MCF 10A (cell line): ENCODE data around the gene TMEM263. TPM values are rescaled to one million over a fixed set of nuclear protein-coding genes. Genes with fewer than 3 reads are reported as not detected.

ENCODE experiments used
- BruUV-seq: library from RNA; stranded (reverse); fragments of 400-500 nt; replicated peaks from 2 replicates; lab custom pipeline; 2021; lab: Mats Ljungman, UMichigan
- CTCF ChIA-PET: fragments of 300-600 bp; sonication (Branson Sonifier 250); formaldehyde crosslinking; extraction: SDS; loops from one replicate; lab custom pipeline; 2021; ENCODE audit warnings: antibody characterized with exemption, inconsistent platforms; lab: Yijun Ruan, JAX
- POLR2A ChIA-PET: fragments of 300-600, 350-650 bp; sonication (Branson Sonifier 250); formaldehyde crosslinking; extraction: SDS; loops from one replicate; lab custom pipeline; 2020; ENCODE audit warnings: antibody characterized with exemption, inconsistent platforms; lab: Yijun Ruan, JAX
- DNase-seq: peaks from one replicate; pipeline ENCODE4 v3.0.0-alpha.2; 2018; ENCODE audit not compliant: unreplicated experiment
- H3K27ac Mint-ChIP-seq: one replicate; pipeline ENCODE4 v1.8.0; 2022; ENCODE audit warnings: mild to moderate bottlenecking, low read depth, mixed read lengths; ENCODE audit not compliant: unreplicated experiment
- H3K27me3 Mint-ChIP-seq: one replicate; pipeline ENCODE4 v1.8.0; 2022; ENCODE audit warnings: mixed read lengths; ENCODE audit not compliant: insufficient read depth, unreplicated experiment
- H3K36me3 Mint-ChIP-seq: one replicate; pipeline ENCODE4 v1.8.0; 2022; ENCODE audit warnings: mild to moderate bottlenecking, moderate library complexity, mixed read lengths; ENCODE audit not compliant: insufficient read depth, unreplicated experiment
- H3K4me1 Mint-ChIP-seq: one replicate; pipeline ENCODE4 v1.8.0; 2022; ENCODE audit warnings: mixed read lengths; ENCODE audit not compliant: insufficient read depth, unreplicated experiment
- H3K4me3 Mint-ChIP-seq: one replicate; pipeline ENCODE4 v1.8.0; 2022; ENCODE audit warnings: mild to moderate bottlenecking, moderate library complexity, mixed read lengths; ENCODE audit not compliant: unreplicated experiment
- H3K9me3 Mint-ChIP-seq: one replicate; pipeline ENCODE4 v1.8.0; 2022; ENCODE audit warnings: mixed read lengths; ENCODE audit not compliant: unreplicated experiment
- intact Hi-C: fragments of 100-400 bp; cut with micrococcal nuclease; formaldehyde crosslinking; loops from 2 replicates; pipeline ENCODE4 v1.14.1; 2022
- total RNA-seq: library from RNA; stranded (reverse); gene quantifications from 2 replicates; pipeline ENCODE4 v1.2.3, GENCODE V29; 2022
- TF ChIP-seq, protein P1 (sequence below): fragments of 200-600 bp; IDR thresholded peaks from one replicate; pipeline ENCODE4 v1.8.0; 2022; ENCODE audit warnings: antibody characterized with exemption, mild to moderate bottlenecking; ENCODE audit not compliant: unreplicated experiment

Gene TMEM263
- total RNA-seq, 1 experiment from 2014 or later: 60.1 TPM

DNA sequence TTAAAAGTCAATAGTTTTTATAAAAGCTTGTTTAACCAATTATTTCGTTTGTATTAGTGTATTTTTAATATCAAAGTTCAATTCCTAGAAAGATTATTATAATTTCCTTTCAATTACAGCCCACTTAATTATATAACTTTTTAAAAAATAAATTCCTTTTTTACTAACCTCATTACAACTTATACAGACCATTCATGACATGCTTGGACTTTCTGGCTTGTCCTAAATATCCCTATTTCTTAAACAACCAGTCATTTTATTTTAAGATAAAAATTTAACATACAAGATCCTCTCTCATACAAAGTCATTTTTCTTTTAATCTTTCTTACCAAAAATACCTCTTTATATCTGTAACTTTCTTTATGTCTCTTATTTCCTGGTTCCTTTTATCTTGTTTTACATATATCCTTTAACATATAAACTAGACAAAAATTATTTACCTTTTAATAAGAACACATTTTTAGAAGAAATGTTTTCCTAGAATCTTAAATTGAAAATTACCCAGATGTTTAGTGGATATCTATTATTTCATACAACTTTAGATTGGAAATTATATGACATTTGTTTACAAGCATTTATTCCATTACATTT lies 10.4 kb upstream of the TMEM263 start:
- Mint-ChIP-seq H3K4me1 (no peaks in the 10 kb centered on the region), H3K4me3 (no peak overlapping the region), H3K9me3 (peaks cover 6% of the 10 kb centered on the region), H3K27ac (no peak overlapping the region), H3K27me3 (no peaks in the 10 kb centered on the region), H3K36me3 (no peaks in the 10 kb centered on the region)
- CTCF ChIA-PET: no interaction called here
- POLR2A ChIA-PET: interaction anchor here (1.3 kb wide), 1 partner anchor 9 kb away, joined by 3 read pairs; no protein-coding TSS in a partner anchor
- TF ChIP-seq, protein P1, sequence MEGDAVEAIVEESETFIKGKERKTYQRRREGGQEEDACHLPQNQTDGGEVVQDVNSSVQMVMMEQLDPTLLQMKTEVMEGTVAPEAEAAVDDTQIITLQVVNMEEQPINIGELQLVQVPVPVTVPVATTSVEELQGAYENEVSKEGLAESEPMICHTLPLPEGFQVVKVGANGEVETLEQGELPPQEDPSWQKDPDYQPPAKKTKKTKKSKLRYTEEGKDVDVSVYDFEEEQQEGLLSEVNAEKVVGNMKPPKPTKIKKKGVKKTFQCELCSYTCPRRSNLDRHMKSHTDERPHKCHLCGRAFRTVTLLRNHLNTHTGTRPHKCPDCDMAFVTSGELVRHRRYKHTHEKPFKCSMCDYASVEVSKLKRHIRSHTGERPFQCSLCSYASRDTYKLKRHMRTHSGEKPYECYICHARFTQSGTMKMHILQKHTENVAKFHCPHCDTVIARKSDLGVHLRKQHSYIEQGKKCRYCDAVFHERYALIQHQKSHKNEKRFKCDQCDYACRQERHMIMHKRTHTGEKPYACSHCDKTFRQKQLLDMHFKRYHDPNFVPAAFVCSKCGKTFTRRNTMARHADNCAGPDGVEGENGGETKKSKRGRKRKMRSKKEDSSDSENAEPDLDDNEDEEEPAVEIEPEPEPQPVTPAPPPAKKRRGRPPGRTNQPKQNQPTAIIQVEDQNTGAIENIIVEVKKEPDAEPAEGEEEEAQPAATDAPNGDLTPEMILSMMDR: no peak
- intact Hi-C loops: no loop called here
- no peak for DNase-seq
- no TSS peak for BruUV-seq

DNA sequence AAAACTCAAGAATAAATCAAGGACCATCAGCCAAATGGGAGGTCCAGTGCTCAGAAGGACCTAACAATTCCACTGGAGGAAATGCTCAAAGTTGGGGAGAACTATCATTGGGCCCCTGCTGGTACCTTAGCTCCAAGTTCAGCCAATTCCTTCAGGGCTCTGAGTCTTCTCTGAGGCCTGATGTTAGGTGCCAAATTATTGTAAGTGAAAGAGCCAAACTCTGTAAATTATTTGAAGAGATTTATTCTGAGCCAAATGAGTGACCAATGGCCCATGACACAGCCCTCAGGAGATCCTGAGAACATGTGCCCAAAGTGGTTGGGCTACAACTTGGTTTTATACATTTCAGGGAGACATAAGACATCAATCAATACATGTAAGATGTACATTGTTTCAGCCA lies 8.2 kb upstream of the TMEM263 start:
- no TSS peak for BruUV-seq
- ChIA-PET CTCF (interaction anchor here (1.2 to 1.8 kb wide), 2 partner anchors 8 to 29 kb away, joined by 3 to 6 read pairs; partner anchors contain the start of gene TMEM263), POLR2A (interaction anchor here (1.7 kb wide), 1 partner anchor 9 kb away, joined by 5 read pairs; the partner anchor contains the start of gene TMEM263)
- no peak for DNase-seq
- Mint-ChIP-seq H3K36me3 (no peaks in the 10 kb centered on the region), H3K27me3 (no peaks in the 10 kb centered on the region), H3K27ac (no peak overlapping the region), H3K9me3 (peaks cover 6% of the 10 kb centered on the region), H3K4me1 (no peaks in the 10 kb centered on the region), H3K4me3 (no peak overlapping the region)
- intact Hi-C loops: no loop called here
- TF ChIP-seq, protein P1: no peak

DNA sequence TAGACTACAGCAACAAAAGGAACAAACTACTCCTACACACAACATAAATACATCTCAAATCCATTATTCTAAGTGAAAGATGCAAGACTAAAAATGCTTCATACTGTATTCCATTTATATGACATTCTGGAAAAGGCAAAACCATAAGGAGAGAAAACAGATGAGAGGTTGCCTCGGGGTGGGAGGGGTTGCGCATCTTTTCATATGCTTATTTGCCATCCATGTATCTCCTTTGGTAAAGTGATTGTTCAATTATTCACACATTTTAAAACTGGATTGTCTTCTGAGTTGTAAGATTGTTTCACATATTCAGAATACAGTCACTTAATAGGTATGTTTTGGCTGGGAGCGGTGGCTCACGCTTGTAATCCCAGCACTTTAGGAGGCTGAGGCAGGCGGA lies 5.1 kb upstream of the TMEM263 start:
- no peak overlapping the region for H3K27ac Mint-ChIP-seq
- peaks cover 6% of the 10 kb centered on the region for H3K9me3 Mint-ChIP-seq
- no peaks in the 10 kb centered on the region for H3K27me3 Mint-ChIP-seq
- TF ChIP-seq, protein P1: no peak
- no peaks in the 10 kb centered on the region for H3K36me3 Mint-ChIP-seq
- intact Hi-C loops: no loop called here
- H3K4me3 Mint-ChIP-seq: no peak overlapping the region
- no TSS peak for BruUV-seq
- CTCF ChIA-PET: no interaction called here
- H3K4me1 Mint-ChIP-seq: no peaks in the 10 kb centered on the region
- POLR2A ChIA-PET: no interaction called here
- no peak for DNase-seq

DNA sequence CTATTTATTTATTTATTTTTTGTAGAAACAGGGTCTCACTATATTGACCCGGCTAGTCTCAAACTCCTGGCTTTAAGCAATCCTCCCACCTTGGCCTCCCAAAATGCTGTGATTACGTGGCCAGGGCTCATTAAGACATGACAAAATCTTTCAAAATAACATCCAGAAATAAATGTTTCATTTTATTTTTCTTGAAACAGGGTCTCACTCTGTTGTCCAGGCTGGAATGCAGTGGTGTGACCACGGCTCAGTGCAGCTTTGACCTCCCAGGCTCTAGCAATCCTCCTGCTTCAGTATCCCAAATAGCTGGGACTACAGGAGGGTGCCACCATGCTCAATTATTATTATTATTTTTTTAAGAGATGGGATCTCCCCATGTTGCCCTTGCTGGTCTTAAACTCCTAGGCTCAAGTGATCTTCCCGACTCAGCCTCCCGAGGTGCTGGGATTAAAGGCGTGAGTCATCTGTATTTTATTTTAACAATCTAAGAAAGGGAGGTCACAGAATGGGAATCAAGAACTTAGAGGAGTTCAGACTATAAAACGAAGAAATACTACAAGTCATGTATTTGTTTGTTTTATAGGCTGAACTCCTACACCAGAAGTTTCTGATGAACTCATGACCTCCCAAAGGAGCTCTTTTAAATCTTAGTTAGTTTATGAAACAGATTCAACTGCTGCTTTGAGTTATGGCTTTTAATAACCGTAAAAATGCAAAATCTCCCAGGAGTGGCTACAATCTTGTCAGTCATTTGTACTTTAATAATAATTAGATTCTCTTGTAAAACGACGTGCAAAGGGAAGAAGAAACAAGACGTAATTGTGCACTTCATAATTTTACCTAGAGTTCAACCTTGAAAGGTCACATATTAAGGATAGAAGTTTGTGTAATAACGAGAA lies 2.1 kb upstream of the TMEM263 start:
- Mint-ChIP-seq H3K4me3 (peak overlapping the region; percentile 34), H3K27me3 (no peaks in the 10 kb centered on the region), H3K4me1 (peaks cover 3% of the 10 kb centered on the region), H3K36me3 (peaks cover under 1% of the 10 kb centered on the region), H3K9me3 (peaks cover 6% of the 10 kb centered on the region), H3K27ac (no peak overlapping the region)
- POLR2A ChIA-PET: interaction anchor here (0.6 to 3.0 kb wide), 5 partner anchors 8 to 596 kb away, joined by 3 to 13 read pairs (median 3); partner anchors contain the start of gene POLR3B
- intact Hi-C loops: no loop called here
- CTCF ChIA-PET: interaction anchor here (0.5 to 0.6 kb wide), 2 partner anchors 112 to 159 kb away, joined by 4 read pairs; no protein-coding TSS in a partner anchor
- BruUV-seq: no TSS peak
- peak; percentile 21 for DNase-seq
- TF ChIP-seq, protein P1: no peak
